Activated gamma-delta T cell (primary cell): Measurements from ENCODE around the gene PNPLA4.

Experiments used
- DNase-seq: peaks from one replicate; lab custom pipeline; 2025; lab: John Stamatoyannopoulos, UW
- total RNA-seq, 2 donors: gene quantifications; one replicate each; lab custom pipeline; 2026; lab: John Stamatoyannopoulos, UW

Gene PNPLA4, protein sequence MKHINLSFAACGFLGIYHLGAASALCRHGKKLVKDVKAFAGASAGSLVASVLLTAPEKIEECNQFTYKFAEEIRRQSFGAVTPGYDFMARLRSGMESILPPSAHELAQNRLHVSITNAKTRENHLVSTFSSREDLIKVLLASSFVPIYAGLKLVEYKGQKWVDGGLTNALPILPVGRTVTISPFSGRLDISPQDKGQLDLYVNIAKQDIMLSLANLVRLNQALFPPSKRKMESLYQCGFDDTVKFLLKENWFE
- total RNA-seq, result 4.4 to 6.7 reads per million in 2 donors

DNA sequence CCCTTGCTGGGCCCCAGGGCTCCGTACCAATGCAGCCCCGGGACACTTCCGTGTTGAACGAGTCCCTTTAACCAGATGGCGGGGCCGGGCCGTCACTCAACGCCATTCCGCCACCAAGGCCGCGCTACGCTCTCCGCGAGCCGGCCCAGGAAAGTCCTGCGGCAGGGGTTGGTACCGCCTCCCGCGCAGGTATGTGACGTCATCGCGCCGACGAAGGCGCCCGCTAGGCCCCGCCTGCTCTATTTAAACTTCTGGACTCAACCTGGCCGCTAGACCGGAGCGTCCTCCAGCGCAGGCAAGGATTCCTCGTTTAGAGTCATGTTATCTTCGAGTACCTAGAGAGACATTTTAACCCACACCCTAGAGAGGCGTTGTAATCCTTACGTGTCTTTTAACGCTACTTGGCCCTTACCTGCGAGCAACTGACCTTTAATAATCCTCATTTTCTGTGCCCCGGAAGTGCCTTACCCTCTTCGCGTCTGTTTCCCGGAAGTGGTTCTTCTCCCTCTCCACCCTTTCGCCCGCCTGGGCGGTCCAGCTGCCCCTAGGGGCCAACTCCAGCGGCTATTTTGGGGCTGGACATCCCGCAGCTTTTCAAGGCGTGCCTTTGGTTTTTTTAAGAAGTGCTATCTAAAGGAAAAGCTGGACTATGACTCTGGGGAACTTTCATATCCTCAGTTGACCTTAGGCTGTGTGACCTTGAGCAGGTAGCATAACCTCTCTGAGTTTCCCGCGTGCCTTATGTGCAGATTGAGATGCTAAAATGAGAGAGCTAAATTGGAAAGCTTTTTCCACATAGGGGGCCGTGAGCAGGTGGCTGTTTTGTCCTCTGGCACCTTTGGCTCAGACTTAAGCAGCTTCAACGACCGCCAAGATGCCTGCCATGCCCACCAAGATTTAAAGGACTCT lies at the start of gene PNPLA4:
TSS of gene PNPLA4 (minus strand) at position 155 of the 909 bp plus-strand sequence. CDS start 1,294 bp downstream, outside the sequence.
- peak; percentile 74 for DNase-seq

DNA sequence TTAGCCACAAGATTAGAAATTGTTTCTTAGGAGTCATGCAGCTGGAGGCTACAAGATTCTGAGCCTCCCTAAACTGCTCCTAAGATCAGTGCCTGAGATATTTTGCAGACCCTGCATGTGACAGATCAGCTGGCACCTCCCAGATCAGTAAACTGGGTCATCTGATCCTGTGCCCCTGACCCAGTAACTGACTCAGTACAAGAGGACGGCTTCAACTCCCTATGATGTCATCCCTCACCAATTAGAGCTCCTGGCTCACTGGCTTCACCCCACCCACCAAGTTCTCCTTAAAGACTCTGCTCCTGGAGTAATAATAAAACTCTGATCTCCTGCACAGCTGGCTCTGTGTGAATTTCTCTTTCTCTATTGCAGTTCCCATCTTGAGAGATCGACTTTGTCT lies 45.4 kb upstream of the PNPLA4 start:
- no peak for DNase-seq

DNA sequence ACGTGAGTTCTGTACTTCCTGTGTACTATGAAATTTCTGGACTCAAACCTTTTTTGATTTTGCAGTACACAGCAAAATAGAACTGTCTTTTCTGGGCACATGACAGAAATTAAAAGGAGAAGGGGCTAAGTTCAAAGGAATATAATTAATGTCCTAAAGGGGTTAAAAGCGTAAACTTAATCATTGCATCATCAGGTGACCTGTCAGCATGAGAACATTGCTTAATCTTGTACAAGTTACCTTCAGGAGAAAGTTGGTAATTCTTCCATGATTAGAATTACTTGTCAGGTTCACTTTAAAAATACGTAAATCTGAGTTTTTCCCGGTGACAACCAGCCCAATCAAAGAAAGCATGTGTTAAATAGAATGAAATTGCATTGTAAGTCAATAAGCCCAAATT lies 43.2 kb upstream of the PNPLA4 start:
- no peak for DNase-seq

DNA sequence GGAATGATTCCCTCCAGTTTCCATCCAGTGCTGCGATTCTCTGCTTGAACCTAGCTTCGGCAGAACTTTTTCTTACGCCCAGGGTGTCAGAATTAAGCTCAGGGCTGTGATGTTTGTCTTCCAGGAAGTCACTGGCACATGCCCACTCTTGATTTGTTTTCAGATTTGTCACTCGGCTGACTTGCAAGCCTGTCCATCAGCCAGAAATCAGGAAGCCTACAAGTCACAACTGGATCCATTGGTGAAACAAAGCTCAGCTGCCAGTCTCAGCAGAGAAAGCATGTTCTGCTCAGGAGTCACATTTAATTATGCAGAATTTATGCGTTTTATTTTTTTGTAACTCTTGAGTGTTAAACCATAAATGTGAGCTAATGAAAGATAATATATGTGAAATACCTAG lies 38.2 kb upstream of the PNPLA4 start:
- DNase-seq, result no peak

DNA sequence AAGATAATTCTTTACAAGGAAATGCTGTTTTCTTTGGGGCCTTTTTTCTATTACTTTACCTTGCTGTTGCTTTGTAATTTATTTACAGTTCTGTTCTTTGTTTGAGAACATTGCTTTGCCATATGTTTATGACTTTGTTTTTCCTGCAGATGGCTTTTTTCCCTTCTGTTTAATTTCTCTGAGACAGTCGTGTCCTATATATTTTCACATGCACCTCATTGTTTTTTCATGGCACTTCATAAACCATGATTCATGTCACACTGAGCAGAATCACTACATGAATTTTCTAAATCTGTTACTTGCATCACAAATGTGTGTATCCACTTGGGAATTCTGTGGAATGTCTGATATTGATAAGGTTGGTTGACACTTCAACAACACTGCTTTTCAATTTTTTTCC lies 33.0 kb upstream of the PNPLA4 start:
- no peak for DNase-seq

DNA sequence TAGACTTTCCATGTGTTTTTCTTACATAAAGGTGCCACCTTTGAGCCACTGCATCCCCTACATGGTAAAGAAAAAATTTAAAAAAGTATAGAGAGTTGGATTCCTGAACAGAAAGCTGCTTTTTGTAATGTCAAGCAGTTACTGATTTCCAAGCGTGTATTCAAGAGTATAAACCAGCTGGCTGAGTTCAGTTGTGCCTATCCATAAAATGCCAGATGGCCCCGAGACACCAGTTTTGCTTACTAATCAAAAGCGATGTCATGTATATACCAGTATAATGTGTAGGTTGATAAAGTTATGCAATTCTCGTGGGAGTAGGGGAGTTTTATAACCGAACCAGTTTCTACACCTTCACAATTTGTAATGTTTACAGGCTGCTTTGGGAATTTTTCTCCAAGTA lies 26.2 kb upstream of the PNPLA4 start:
- no peak for DNase-seq

DNA sequence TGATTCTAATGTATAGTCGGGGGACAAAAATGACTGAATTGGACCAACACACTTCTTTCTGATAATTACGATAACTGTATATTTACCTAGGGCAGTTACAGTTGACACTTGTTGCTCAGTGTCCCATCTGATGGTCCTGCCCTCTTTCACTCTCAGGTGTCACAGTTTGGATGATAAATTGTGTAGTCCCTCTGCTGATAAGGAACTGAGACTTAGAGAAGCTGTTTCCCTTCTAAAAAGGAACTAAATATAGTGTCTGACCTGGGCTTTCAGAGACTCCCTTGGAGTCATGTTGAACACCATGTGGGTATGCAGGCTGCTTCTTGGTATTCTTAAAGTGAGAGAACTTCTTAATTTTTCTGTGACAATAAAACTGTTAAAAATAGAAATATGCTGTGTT lies 23.7 kb upstream of the PNPLA4 start:
- no peak for DNase-seq

DNA sequence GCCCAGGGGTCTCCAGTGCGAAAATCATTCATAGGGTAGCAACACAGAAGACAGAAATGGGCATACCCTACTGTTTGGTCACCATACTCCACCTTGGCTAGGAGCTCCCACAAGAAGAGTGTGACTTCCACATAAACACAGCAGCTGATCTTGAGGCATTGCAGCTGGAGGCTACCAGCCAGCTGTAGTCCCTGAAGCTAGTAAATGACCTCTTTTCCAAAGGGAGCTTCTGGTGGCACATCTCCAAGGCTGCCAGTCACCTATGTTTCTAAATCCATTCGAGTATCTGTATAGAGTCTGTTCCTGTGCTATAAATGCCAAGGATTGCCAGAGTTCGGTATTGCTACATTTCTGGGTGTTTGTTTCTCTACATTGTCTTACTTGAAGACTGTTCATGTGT lies 21.3 kb upstream of the PNPLA4 start:
- DNase-seq, result no peak

DNA sequence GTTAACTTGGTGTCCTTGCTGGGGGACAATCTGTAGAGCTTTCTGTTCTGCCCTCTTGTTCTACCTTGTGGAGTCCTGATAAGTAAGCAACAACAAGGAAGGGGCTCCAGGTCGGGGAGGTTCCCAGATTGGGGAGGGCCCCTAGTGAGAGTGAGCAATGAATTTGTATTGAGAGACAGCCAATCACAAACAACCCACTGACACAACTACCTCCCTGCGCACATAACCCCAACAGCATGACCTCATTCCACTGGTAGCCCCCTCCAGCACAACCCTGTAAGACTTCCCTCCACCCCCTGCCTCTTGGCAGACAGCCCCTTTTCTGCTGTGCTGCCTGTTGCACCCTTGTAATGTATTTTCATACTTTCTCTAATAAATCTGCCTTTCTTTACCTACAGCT lies 19.7 kb upstream of the PNPLA4 start:
- no peak for DNase-seq

DNA sequence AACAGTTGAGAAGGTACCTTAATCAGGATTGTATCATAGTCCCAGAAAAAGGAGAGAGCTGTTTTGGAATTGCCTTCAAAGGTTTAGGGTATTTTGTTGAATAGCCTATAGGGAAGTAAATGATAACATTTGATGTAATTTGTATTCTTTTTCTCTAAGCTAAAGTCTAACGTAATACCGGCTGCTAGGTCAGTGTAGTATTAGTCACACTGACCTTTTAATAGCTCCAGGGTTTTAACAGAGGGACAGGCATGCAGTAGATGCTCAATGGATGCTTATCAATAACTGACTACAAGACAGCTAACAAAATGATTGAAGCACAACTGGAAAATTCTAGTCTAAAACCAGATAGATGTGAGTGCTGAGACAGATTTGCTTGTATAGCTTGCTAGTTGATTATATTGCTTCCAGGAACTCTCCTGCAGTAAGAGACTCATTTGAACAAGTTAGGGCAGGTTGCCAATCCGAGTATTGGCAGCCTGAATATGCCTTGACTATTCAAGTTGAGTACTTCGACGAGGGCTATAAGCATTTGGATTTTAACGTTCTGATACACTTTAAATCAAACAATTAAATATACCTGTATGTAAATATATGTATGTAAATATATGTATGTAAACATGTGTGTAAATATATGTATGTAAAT lies 16.5 kb upstream of the PNPLA4 start:
- DNase-seq, result no peak

DNA sequence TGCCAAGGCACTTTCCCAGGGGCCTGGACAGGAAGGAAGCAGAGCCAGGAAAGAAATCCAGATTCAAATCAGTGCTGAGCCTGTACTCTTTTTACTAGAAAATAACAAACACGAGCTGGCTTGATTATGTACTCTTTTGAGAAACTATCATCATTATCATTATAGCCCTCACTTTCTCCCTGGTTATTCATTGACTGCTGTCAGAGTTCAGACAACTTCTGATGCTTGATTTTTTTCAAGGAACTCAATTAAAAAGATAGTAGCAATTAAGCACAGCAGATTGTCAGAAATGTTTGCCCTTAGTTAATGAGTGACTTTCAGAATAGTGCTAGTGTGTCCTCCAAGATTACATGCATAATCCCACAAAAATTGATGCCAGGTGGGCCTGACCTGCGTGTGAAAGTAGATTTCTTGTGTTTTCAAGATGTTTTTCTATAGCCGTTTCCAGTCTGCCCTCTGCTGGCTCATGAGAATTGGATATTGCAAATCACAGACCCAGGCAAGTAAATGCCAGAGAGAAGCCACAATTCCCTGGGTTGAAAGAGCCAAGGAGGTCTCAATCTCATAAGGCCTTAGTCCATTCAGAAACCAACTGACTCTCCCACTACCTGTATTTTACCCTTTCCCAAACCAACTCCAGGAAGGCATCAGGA lies 14.3 kb upstream of the PNPLA4 start:
- DNase-seq, result no peak

DNA sequence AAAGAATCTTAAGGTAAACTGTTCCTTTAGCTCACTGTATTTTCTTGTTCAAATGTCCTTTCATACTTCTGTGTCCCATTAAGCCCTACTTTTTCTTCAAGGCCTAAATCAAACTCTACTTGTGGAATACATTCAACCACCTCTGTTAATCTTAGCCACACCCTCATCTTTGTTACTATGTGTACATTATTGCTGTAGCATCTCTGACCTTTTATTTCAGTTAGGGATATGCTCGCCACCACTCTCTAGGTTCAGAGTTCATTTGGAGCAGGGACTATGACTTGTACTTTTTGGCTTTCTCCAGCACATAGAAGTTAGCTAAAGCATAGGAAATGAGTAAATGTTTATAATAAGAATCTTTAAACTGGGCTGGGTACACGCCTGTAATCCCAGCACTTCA lies 6.8 kb upstream of the PNPLA4 start:
- DNase-seq, result no peak

DNA sequence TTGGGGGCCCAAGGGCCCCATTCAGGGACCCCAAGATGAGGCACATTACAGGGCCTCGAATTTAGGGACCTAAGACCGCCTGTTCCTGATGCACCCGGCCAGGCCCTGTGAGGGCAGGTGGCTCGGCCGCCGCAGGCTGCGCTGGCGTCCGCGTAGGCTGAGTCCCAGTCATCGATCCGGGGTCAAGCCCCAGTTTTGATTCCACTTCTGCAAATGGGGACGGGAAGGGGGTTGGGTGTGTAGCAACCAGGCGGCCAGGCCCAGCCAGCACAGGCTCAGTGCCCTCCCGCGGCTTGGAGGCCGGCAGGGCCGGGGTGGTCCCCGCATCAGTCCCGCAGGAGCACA lies 327 bp downstream of the PNPLA4 start:
- DNase-seq, result no peak

DNA sequence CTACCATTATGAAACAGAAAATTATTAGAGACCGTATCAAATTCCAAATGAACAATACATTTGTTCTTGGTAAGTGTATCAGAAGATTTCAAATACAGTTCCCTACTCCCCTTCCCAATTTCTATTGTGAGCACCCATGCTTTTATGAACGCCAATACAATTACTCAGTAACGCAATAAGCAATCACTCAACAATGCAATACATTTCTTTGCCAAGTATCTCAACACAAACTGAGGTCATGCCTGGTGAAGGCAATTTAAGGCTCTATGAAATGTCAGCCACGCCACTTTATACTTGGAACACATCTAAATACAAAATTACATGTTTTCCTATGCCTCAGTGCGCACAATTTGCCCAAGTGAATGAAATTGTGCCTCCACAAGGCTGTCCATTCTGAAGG lies 712 bp downstream of the PNPLA4 start:
- DNase-seq, result no peak

DNA sequence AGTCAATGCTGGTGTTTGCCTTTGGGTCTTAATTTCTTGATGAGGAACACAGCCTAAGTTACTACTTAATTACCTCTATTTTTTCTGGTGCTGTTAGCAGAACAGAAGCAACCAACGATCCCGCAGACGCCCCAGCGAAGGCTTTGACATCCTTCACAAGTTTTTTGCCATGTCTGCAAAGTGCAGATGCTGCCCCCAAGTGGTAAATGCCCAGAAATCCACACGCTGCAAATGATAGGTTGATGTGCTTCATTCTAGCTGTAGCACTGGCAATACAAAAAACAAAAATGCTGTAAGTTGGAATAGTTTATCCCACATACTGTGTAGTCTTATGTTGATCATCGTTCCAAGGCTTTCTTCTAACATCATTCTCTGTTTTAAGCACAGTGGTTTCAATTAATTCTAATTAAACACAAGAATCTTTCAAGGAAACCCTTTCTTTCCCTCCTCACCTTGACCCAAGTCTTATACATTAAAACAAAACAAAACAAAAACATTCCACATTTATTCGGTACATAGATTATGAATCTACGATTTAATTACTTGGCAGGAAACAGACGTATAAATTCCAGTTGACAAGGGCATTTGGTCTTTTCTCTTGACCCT lies 1.2 kb downstream of the PNPLA4 start:
- no peak for DNase-seq

DNA sequence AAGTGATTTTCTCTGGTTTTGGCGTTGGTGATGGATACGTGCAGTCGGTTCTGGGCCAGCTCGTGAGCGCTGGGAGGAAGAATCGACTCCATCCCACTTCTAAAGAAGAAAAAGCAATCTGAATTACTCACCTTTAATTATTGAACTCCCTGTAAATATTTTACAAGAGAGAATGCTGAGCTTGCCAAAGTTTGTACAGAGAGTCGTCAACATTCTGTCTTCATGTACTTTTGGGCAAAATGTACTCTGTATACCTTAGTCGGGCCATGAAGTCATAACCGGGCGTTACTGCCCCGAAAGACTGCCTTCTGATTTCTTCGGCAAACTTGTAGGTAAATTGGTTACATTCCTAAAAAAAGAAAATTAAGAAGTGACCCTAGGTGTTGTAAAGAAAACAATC lies 5.5 kb downstream of the PNPLA4 start:
- DNase-seq, result no peak

DNA sequence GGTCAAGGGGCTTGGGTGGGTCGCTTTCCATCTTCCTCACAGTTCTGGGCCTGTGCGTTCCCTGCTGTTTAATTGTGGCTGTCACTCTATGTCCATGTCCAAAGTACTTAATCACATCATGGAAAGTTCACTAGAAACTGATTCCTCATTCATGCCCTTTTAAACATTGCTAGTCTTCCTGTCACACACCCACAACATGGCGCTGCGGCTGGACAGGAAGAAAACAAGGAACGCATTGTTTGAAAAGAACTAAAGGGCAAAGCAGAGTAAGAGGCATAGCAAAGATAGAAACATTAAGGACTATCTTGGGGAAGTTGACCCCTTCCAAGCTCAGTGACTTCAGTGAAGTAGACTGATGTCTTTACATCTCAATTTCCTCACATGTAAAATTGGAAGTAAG lies 18.4 kb downstream of the PNPLA4 start:
- DNase-seq, result no peak

DNA sequence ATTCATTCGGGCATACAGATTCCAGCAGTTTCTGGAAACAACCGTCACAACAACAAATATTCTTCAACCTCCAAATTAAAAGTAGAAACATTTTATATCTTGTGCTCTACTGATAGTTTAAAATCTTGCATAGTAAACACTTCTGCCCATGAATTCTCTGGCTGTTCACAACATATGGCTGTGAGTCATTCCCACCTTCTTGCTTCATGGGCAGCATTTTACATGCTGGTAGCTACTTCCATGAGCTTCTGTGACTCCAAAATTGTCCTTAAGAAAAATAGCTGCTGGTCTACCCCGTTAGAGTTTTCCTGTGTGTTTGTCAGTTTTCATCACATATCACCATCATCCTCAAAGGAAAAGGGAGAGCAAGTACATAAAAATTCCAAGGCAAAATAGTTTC lies 22.7 kb downstream of the PNPLA4 start:
- no peak for DNase-seq

DNA sequence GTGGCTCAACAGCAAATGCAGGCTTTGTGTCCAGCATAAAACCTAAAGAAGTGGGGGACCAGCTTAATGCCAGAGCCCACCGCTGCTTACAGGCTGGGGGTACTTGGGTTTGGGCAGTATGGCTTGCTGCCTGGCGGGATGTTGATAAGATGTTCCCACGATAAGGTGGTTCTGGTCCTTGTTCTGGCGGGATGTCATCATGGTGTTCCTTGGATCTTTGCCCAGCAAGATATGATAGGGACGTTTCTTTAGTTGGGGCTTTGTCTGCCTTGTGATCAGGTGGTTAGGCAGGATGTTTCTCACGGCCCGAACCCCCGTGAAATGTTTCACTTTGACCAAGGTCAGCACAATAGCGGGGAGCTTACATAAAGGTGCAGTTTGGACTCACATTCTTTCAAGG lies 35.3 kb downstream of the PNPLA4 start:
- DNase-seq, result no peak

DNA sequence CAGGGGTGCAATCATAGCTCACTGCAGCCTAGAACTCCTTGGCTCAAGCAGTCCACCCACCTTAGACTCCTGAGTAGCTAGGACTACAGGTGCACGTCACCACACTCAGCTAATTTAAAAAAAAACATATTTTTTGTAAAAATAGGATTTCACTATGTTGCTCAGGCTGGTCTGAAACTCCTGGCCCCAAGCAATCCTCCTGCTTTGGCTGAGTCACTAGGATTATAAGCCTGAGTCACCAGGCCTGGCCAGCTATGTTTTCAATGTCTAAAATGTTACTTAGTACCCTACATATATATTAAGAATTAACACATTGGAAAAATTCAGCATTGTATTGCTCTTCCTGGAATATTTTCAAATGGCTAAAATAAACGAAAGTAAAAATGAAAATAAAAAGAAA lies 37.5 kb downstream of the PNPLA4 start:
- DNase-seq, result no peak

DNA sequence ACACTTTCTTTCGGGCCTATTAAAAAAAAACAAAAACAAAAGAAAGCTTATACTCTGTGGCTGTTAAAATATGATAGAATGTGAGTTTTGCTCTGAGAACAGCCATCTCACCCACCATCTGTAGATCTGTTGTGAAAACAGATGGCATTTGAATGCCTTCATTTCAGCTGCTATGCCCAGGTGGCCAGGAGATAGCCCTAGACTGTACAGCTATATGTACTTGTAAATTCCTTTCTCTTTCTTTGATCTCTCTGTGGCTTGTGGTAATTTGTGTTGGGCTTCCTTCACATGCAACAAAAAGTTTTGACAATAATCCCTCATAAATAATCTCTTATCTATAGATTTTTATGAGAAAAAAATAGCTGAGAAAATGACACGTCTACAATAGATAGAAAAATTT lies 38.1 kb downstream of the PNPLA4 start:
- DNase-seq, result no peak

DNA sequence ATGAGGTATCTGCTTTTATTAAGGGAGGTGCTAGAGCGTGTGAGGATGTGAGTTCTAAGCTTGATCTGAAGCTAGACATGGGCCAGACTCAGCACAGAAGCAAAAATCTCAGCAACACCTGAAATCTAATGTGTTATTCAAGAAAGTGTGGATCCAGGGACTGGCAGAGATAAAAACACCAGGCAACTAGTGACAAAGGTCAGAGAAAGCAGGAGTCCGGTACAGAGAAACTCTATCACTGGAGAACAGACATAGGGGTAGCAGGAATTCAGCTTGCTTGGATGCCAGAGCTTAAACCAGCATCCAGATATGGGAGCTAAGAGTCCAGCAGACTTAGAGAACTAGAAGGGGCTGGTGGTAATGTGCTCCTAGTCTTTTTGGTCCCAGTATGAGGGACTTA lies 50.3 kb downstream of the PNPLA4 start:
- no peak for DNase-seq
